Measurements from ENCODE around the gene KCTD16.

Gene KCTD16

GRCh38 chr5:144307736-144308135 is 137.1 kb downstream of the KCTD16 start:
- no peak for ATAC-seq
- TF ChIP-seq SNAI2 (CRISPR knock-in tag; IDR thresholded peaks at IDR 0.05) (no peak), CSDC2 (CRISPR knock-in tag; IDR thresholded peaks at IDR 0.05) (no peak), ZC3H10 (CRISPR knock-in tag; IDR thresholded peaks at IDR 0.05) (no peak), POU6F1 (CRISPR knock-in tag; IDR thresholded peaks at IDR 0.05; ENCODE audit: borderline replicate concordance, low read depth) (no peak), OSR1 (CRISPR knock-in tag; IDR thresholded peaks at IDR 0.05) (no peak), ESRRG (CRISPR knock-in tag; IDR thresholded peaks at IDR 0.05) (no peak), TSHZ2 (CRISPR knock-in tag; IDR thresholded peaks at IDR 0.05) (no peak), ARNTL (CRISPR knock-in tag; IDR thresholded peaks at IDR 0.05; ENCODE audit: borderline replicate concordance, low read depth) (no peak), GLIS3 (CRISPR knock-in tag; IDR thresholded peaks at IDR 0.05) (no peak), PPARA (CRISPR knock-in tag; IDR thresholded peaks at IDR 0.05; ENCODE audit: borderline replicate concordance) (no peak), TCF4 (CRISPR knock-in tag; IDR thresholded peaks at IDR 0.05; ENCODE audit: borderline replicate concordance) (no peak), PATZ1 (CRISPR knock-in tag; IDR thresholded peaks at IDR 0.05; ENCODE audit: borderline replicate concordance) (no peak), RARB (CRISPR knock-in tag; IDR thresholded peaks at IDR 0.05) (no peak), ZFP3 (CRISPR knock-in tag; IDR thresholded peaks at IDR 0.05) (no peak), BACH2 (CRISPR knock-in tag; IDR thresholded peaks at IDR 0.05; ENCODE audit: borderline replicate concordance) (no peak), ZNF565 (CRISPR knock-in tag; conservative IDR thresholded peaks at IDR 0.05; ENCODE audit: low read depth) (no peak), TOX (CRISPR knock-in tag; IDR thresholded peaks at IDR 0.05; ENCODE audit: borderline replicate concordance) (no peak), ISL1 (CRISPR knock-in tag; IDR thresholded peaks at IDR 0.05) (no peak)

- TF ChIP-seq ZFP3 (CRISPR knock-in tag; IDR thresholded peaks at IDR 0.05) (no peak), CSDC2 (CRISPR knock-in tag; IDR thresholded peaks at IDR 0.05) (no peak), ARNTL (CRISPR knock-in tag; IDR thresholded peaks at IDR 0.05; ENCODE audit: borderline replicate concordance, low read depth) (no peak), OSR1 (CRISPR knock-in tag; IDR thresholded peaks at IDR 0.05) (no peak), PPARA (CRISPR knock-in tag; IDR thresholded peaks at IDR 0.05; ENCODE audit: borderline replicate concordance) (no peak), ZFP30 (CRISPR knock-in tag; IDR thresholded peaks at IDR 0.05) (no peak), ESRRG (CRISPR knock-in tag; IDR thresholded peaks at IDR 0.05) (no peak), POU6F1 (CRISPR knock-in tag; IDR thresholded peaks at IDR 0.05; ENCODE audit: borderline replicate concordance, low read depth) (no peak), ZNF8 (CRISPR knock-in tag; IDR thresholded peaks at IDR 0.05) (no peak), SNAI2 (CRISPR knock-in tag; IDR thresholded peaks at IDR 0.05) (no peak), CSRNP3 (CRISPR knock-in tag; IDR thresholded peaks at IDR 0.05) (no peak)
- TF ChIP-seq, protein P1, sequence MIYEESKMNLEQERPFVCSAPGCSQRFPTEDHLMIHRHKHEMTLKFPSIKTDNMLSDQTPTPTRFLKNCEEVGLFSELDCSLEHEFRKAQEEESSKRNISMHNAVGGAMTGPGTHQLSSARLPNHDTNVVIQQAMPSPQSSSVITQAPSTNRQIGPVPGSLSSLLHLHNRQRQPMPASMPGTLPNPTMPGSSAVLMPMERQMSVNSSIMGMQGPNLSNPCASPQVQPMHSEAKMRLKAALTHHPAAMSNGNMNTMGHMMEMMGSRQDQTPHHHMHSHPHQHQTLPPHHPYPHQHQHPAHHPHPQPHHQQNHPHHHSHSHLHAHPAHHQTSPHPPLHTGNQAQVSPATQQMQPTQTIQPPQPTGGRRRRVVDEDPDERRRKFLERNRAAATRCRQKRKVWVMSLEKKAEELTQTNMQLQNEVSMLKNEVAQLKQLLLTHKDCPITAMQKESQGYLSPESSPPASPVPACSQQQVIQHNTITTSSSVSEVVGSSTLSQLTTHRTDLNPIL (CRISPR knock-in tag; IDR thresholded peaks at IDR 0.05; ENCODE audit: low read depth): no peak
- ATAC-seq: no peak
Measured at GRCh38 chr5:144308174-144308573, 137.5 kb downstream of the KCTD16 start.
